NCI-H446 (cell line): ENCODE data around the gene NENF.
"Not testable (repeated sequence)": the region's sequence is repeated elsewhere in the genome, so short reads cannot be mapped to it uniquely, and the experiment has no call there.

Experiments
- DNase-seq, 2 experiments: peaks; one replicate each; lab custom pipeline; 2025; lab: John Stamatoyannopoulos, UW

Gene NENF

GRCh38 chr1:212460376-212460775 lies 27.7 kb downstream of the NENF start:
- no peak for DNase-seq

GRCh38 chr1:212461916-212462660 lies 29.4 kb downstream of the NENF start:
- no peak for DNase-seq

- DNase-seq, result no peak
Measured at GRCh38 chr1:212463565-212464285, 31.0 kb downstream of the NENF start.

GRCh38 chr1:212465311-212465710 lies 32.6 kb downstream of the NENF start:
- no peak for DNase-seq

- no peak for DNase-seq
Measured at GRCh38 chr1:212466437-212466836, 33.7 kb downstream of the NENF start.

- no peak for DNase-seq
Measured at GRCh38 chr1:212466898-212467650, 34.4 kb downstream of the NENF start.

GRCh38 chr1:212467843-212468482 lies 35.2 kb downstream of the NENF start:
- no peak for DNase-seq

- DNase-seq, result peak; percentile 52 to 67
Measured at GRCh38 chr1:212470059-212470458, 37.3 kb downstream of the NENF start.

GRCh38 chr1:212471286-212471685 lies 38.6 kb downstream of the NENF start:
- no peak for DNase-seq

- DNase-seq, result no peak
Measured at GRCh38 chr1:212471891-212472675, 39.4 kb downstream of the NENF start.

GRCh38 chr1:212473729-212474128 lies 41.0 kb downstream of the NENF start:
- no peak for DNase-seq

- no peak for DNase-seq
Measured at GRCh38 chr1:212475151-212475550, 42.4 kb downstream of the NENF start.

GRCh38 chr1:212475831-212476230 lies 43.1 kb downstream of the NENF start:
- not testable (repeated sequence) for DNase-seq

- DNase-seq, result peak; percentile 83 to 93
Measured at GRCh38 chr1:212477014-212477679, 44.4 kb downstream of the NENF start.

GRCh38 chr1:212477680-212478466 lies 45.2 kb downstream of the NENF start:
- DNase-seq, result no peak

- no peak for DNase-seq
Measured at GRCh38 chr1:212478467-212479025, 45.8 kb downstream of the NENF start.

- DNase-seq, result no peak
Measured at GRCh38 chr1:212479188-212479587, 46.5 kb downstream of the NENF start.

GRCh38 chr1:212480711-212481437 lies 48.2 kb downstream of the NENF start:
- not testable (repeated sequence) for DNase-seq

GRCh38 chr1:212481438-212481767 lies 48.7 kb downstream of the NENF start:
- DNase-seq, result no peak
